BJ (cell line): ENCODE data around the gene SND1. TPM values are rescaled to one million over a fixed set of nuclear protein-coding genes. Genes with fewer than 3 reads are reported as not detected.

Experiments
- CTCF ChIA-PET: fragments of 350-600 bp; formaldehyde crosslinking; extraction: SDS; loops from one replicate; lab custom pipeline; 2021; ENCODE audit warnings: antibody characterized with exemption, inconsistent platforms; lab: Yijun Ruan, JAX
- POLR2A ChIA-PET: fragments of 300-600 bp; sonication (Branson Sonifier 250); formaldehyde crosslinking; extraction: SDS; loops from one replicate; lab custom pipeline; 2021; ENCODE audit warnings: antibody characterized with exemption; lab: Charles Lee
- DNase-seq: peaks from one replicate; pipeline ENCODE4 v3.0.0-alpha.2; 2011; ENCODE audit warnings: low read depth
- H3K27me3 ChIP-seq: 2 replicates; pipeline ENCODE4 v1.6.0; 2011; ENCODE audit warnings: low read length; ENCODE audit not compliant: control insufficient read depth, insufficient read depth
- H3K36me3 ChIP-seq: 2 replicates; pipeline ENCODE4 v1.5.1; 2011; ENCODE audit warnings: low read length; ENCODE audit not compliant: control insufficient read depth, insufficient read depth
- H3K4me3 ChIP-seq: 2 replicates; pipeline ENCODE4 v1.5.1; 2011; ENCODE audit warnings: low read depth, mild to moderate bottlenecking, control low read depth, low read length
- polyA plus RNA-seq: library from polyadenylated mRNA; depleted of rRNA; stranded (reverse); fragments of >200 nt; gene quantifications from 2 replicates; pipeline ENCODE4 v1.2.3, GENCODE V29; 2011
- TF ChIP-seq, protein P1 (sequence below): IDR thresholded peaks from 2 replicates; pipeline ENCODE4 v1.5.1; 2011; ENCODE audit warnings: low read depth, mild to moderate bottlenecking, control low read depth, inconsistent platforms, low read length, moderate library complexity; ENCODE audit not compliant: insufficient read depth

Gene SND1
- polyA plus RNA-seq, 1 experiment: 203 TPM

DNA sequence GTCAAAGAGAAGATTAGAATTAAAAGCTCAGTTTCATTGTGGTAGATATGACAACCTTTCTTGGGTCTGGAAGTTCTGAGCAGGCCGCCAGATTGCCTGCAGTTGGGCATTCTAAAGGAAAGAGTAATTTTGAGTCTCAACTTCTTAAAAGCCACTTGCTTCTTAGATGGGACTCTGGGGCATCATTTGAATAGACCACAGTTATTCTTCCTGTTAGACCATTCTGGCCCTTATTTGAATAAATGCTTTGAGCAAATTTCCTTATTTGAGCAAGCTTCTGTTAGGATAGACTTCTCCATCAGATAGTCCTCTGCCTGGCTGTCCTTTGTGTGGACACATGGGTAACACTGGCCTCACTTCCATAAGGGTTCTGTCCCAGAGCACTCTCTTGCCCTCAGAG lies 40.2 kb downstream of the SND1 start:
- Histone ChIP-seq H3K4me3 (no peak overlapping the region), H3K27me3 (no peaks in the 10 kb centered on the region), H3K36me3 (peaks cover 10% of the 10 kb centered on the region)
- DNase-seq: no peak
- ChIA-PET POLR2A (no interaction called here), CTCF (interaction anchor here (1.4 kb wide), 1 partner anchor 16 kb away, joined by 6 read pairs; no protein-coding TSS in a partner anchor)
- TF ChIP-seq, protein P1, sequence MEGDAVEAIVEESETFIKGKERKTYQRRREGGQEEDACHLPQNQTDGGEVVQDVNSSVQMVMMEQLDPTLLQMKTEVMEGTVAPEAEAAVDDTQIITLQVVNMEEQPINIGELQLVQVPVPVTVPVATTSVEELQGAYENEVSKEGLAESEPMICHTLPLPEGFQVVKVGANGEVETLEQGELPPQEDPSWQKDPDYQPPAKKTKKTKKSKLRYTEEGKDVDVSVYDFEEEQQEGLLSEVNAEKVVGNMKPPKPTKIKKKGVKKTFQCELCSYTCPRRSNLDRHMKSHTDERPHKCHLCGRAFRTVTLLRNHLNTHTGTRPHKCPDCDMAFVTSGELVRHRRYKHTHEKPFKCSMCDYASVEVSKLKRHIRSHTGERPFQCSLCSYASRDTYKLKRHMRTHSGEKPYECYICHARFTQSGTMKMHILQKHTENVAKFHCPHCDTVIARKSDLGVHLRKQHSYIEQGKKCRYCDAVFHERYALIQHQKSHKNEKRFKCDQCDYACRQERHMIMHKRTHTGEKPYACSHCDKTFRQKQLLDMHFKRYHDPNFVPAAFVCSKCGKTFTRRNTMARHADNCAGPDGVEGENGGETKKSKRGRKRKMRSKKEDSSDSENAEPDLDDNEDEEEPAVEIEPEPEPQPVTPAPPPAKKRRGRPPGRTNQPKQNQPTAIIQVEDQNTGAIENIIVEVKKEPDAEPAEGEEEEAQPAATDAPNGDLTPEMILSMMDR: no peak

DNA sequence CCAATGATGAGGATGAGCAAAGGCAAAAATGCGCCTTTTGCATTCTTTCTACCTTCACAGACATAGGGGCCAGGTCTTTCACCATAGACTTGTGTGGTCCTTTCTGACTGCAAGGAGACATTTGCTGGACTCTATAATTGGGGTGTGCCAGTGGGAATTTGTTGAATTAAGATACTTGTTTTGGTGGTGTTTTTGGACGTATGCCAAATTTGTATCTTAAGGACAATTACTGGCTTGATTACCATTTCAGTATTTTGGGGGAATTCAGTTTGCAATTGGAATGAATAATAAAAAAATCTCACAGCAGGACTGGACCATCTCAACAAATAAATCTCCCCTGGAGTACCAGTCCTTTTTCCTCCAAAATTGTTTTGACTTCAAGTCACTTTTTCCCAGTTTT lies 47.9 kb downstream of the SND1 start:
- no peaks in the 10 kb centered on the region for H3K27me3 ChIP-seq
- H3K4me3 ChIP-seq: no peak overlapping the region
- POLR2A ChIA-PET: no interaction called here
- TF ChIP-seq, protein P1: no peak
- DNase-seq: no peak
- peaks cover 10% of the 10 kb centered on the region for H3K36me3 ChIP-seq
- CTCF ChIA-PET: interaction anchor here (2.2 kb wide), 1 partner anchor 509 kb away, joined by 6 read pairs; no protein-coding TSS in a partner anchor

DNA sequence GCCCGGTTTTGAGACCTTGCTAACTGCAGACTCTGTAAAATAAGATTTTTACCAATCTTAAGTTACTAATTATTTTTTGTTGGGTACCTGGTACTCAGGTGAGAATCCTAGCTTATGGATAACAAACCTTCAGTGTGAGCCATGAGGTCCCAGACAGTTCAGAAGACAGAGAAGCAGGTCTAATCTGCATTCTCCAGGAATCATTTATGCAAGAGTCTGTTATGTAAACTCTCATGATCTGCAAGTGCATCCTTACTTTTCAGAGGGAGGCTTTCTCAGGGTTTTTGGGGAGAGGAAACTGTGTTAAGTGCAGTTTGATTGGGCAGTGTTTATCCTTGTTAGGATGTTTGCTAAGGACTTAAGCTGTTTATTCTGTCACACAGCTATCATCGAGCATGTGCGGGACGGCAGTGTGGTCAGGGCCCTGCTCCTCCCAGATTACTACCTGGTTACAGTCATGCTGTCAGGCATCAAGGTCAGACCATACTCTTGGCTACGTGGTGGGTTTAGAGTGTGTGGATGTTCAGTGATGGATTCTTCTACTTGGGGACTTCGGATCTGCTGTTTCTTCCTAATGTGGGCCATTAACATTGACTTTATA lies 50.2 kb downstream of the SND1 start:
- Histone ChIP-seq H3K27me3 (no peaks in the 10 kb centered on the region), H3K36me3 (peaks cover 8% of the 10 kb centered on the region), H3K4me3 (no peak overlapping the region)
- TF ChIP-seq, protein P1: no peak
- ChIA-PET CTCF (interaction anchor here (0.7 kb wide), 1 partner anchor 67 kb away, joined by 3 read pairs; no protein-coding TSS in a partner anchor), POLR2A (no interaction called here)
- no peak for DNase-seq

DNA sequence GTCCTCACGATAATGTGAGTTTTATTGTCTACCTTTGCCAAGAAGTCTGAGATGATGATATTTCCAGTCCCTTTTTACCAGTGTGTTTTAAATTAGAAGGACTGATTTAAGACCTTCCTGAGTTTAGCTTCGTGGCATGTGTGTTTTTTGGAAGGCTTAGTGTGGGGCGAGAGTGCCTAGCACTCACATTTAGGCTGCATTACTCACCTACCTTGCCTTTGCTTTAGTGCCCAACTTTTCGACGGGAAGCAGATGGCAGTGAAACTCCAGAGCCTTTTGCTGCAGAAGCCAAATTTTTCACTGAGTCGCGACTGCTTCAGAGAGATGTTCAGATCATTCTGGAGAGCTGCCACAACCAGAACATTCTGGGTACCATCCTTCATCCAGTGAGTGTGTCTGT lies 50.9 kb downstream of the SND1 start:
- H3K4me3 ChIP-seq: no peak overlapping the region
- peaks cover 8% of the 10 kb centered on the region for H3K36me3 ChIP-seq
- H3K27me3 ChIP-seq: no peaks in the 10 kb centered on the region
- ChIA-PET CTCF (interaction anchor here (1.9 kb wide), 1 partner anchor 432 kb away, joined by 8 read pairs; no protein-coding TSS in a partner anchor), POLR2A (no interaction called here)
- TF ChIP-seq, protein P1: no peak
- DNase-seq: no peak

DNA sequence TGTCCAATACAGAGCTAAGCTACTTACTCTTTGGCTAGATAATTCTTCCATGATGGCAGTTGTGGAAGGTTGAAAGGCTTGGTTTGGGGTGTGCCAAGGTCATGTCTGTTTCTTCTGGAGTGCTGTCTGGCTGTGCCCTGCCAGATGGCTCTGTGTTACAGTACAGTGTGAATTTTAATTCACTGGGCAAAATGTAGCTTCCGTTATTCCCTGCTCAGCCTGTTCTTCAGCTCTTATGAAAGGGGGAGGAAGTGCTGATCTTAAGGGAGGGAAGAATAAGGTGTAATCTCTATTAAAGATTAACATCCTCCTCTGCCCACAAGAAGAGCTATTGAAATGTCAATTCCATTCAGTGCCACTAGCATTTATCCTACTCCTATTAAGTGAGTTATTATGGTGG lies 52.2 kb downstream of the SND1 start:
- Histone ChIP-seq H3K27me3 (no peaks in the 10 kb centered on the region), H3K4me3 (no peak overlapping the region), H3K36me3 (peaks cover 7% of the 10 kb centered on the region)
- TF ChIP-seq, protein P1: no peak
- ChIA-PET CTCF (interaction anchor here (1.0 to 10.1 kb wide), 3 partner anchors 53 to 505 kb away, joined by 3 to 136 read pairs (median 8); no protein-coding TSS in a partner anchor), POLR2A (no interaction called here)
- DNase-seq: no peak
